ENCODE data around the gene MYL11.

DNA sequence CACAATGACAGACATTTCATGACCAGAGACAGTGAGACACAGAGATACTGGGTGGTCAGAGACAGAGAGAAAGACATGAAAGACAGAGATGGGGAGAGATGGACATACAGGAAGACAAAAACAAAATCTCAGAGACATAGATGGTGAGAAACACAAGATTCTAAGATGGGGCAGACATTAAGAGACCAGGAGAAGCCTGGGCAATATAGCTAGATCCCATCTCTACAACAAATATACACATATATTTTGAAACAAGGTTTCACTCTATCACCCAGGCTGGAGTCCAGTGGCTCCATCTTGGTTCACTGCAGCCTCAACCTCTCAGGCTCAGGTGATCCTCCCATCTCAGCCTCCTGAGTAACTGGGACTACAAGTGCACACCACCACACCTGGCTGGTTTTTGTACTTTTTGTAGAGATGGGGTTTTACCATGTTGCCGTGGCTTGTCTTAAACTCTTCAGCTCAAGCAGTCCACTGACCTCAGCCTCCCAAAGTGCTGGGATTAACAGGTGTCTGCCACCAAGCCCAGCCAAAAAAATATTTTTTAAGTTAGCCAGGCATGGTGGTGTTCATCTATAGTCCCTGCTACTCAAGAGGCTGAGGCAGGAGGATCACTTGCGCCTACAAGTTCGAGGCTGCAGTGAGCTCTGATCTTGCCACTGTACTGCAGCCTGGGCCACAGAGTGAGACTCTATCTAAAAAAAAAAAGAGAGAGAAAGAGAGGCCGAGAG, 5.6 kb downstream of the MYL11 start:
- TF ChIP-seq EZH2 (IDR thresholded peaks at IDR 0.05) (no peak), FOXP2 (optimal IDR thresholded peaks at IDR 0.05; ENCODE audit: control extremely low read depth, extremely low read length, insufficient read depth) (no peak)

Data from SK-N-MC (cell line).